ENCODE results near the gene VPS50. TPM values are rescaled to one million over a fixed set of nuclear protein-coding genes. Genes with fewer than 3 reads are reported as not detected.

Gene VPS50
- total and polyA plus RNA-seq, 2 donors (not counting 3 experiments of a cell fraction or from before 2014, with no cell fraction given): 6.6 to 25.6 TPM

- Histone ChIP-seq H3K27ac (ENCODE audit: insufficient read depth, low read depth, low read length) (no peak overlapping the region), H3K36me3 (ENCODE audit: control insufficient read depth in 2 of 2, extremely low read depth in 1 of 2, insufficient read depth in 2 of 2, low read length in 2 of 2) (no peaks in the 10 kb centered on the region), H3K4me3 (replicated peaks in 1 of 3; ENCODE audit: insufficient read depth in 1 of 3, low read depth in 1 of 3, low read length in 3 of 3) (no peak overlapping the region), H3K9me3 (replicated peaks; ENCODE audit: control insufficient read depth, insufficient read depth, low read length) (no peaks in the 10 kb centered on the region), H4K20me1 (replicated peaks; ENCODE audit: control insufficient read depth, extremely low read depth, insufficient read depth, low read length) (no peaks in the 10 kb centered on the region), H3K9ac (replicated peaks; ENCODE audit: extremely low read depth, insufficient read depth, low read length) (no peak overlapping the region), H3K4me2 (ENCODE audit: insufficient read depth, low read length) (no peak overlapping the region), H3K27me3 (ENCODE audit: control insufficient read depth in 2 of 2, insufficient read depth in 2 of 2, low read length in 2 of 2) (peaks cover 4 to 22% of the 10 kb centered on the region in 2 experiments), H3K79me2 (ENCODE audit: control insufficient read depth, insufficient read depth, low read length) (no peaks in the 10 kb centered on the region), H2AFZ (ENCODE audit: low read depth, low read length) (no peak overlapping the region), H3K4me1 (ENCODE audit: control insufficient read depth, extremely low read depth, insufficient read depth, low read length) (no peaks in the 10 kb centered on the region), H3K9me1 (replicated peaks; ENCODE audit: control insufficient read depth, extremely low read depth, insufficient read depth, low read length) (no peaks in the 10 kb centered on the region)
- DNase-seq (ENCODE audit: low read depth, low spot score): no peak
- dilution Hi-C loops (cut with MboI; ENCODE audit: extremely low pct_ligation_motif_present, low sequenced_read_pairs) (no loop called here), intact Hi-C loops (cut with micrococcal nuclease) (no loop called here)
- CTCF ChIA-PET: no interaction called here
- no TSS peak for BruUV-seq (replicated peaks)
- TF ChIP-seq JUN (IDR thresholded peaks at IDR 0.05; ENCODE audit: borderline replicate concordance, insufficient read depth, insufficient read length, low read depth): no peak
- TF ChIP-seq FOS (IDR thresholded peaks at IDR 0.05; ENCODE audit: borderline replicate concordance, insufficient read depth, low read length): no peak
- TF ChIP-seq, protein P1, sequence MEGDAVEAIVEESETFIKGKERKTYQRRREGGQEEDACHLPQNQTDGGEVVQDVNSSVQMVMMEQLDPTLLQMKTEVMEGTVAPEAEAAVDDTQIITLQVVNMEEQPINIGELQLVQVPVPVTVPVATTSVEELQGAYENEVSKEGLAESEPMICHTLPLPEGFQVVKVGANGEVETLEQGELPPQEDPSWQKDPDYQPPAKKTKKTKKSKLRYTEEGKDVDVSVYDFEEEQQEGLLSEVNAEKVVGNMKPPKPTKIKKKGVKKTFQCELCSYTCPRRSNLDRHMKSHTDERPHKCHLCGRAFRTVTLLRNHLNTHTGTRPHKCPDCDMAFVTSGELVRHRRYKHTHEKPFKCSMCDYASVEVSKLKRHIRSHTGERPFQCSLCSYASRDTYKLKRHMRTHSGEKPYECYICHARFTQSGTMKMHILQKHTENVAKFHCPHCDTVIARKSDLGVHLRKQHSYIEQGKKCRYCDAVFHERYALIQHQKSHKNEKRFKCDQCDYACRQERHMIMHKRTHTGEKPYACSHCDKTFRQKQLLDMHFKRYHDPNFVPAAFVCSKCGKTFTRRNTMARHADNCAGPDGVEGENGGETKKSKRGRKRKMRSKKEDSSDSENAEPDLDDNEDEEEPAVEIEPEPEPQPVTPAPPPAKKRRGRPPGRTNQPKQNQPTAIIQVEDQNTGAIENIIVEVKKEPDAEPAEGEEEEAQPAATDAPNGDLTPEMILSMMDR (IDR thresholded peaks at IDR 0.05; ENCODE audit: extremely low read depth in 1 of 2, insufficient read depth in 1 of 2, low read depth in 1 of 2, low read length in 2 of 2): no peak
- no peak for TF ChIP-seq EZH2 (IDR thresholded peaks at IDR 0.05; ENCODE audit: borderline replicate concordance, low read depth, low read length, severe bottlenecking)
- no peak for TF ChIP-seq POLR2A (IDR thresholded peaks at IDR 0.05; ENCODE audit: low read depth, low read length)
- no peak for TF ChIP-seq POLR2AphosphoS5 (IDR thresholded peaks at IDR 0.05; ENCODE audit: insufficient read depth, low read depth, low read length)
- TF ChIP-seq GATA2 (IDR thresholded peaks at IDR 0.05; ENCODE audit: insufficient read depth, insufficient read length, low read depth, low read length): no peak
- no peak for TF ChIP-seq MYC (IDR thresholded peaks at IDR 0.05; ENCODE audit: low read depth, low read length)
- TF ChIP-seq, protein P2, sequence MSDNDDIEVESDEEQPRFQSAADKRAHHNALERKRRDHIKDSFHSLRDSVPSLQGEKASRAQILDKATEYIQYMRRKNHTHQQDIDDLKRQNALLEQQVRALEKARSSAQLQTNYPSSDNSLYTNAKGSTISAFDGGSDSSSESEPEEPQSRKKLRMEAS (IDR thresholded peaks at IDR 0.05; ENCODE audit: insufficient read depth, insufficient read length): no peak
- FAIRE-seq: no peak
- POLR2A ChIA-PET: no interaction called here
These were observed 13.0 kb upstream of the VPS50 start for GRCh38 chr7:93218997-93219827.
